ENCODE results near the gene EID2B.

Gene EID2B

GRCh38 chr19:39524495-39524894 lies 8.2 kb downstream of the EID2B start:
- Histone ChIP-seq H3K4me3 (ENCODE audit: low read length) (no peak overlapping the region), H3K27me3 (ENCODE audit: control insufficient read depth, insufficient read depth, low read length) (no peaks in the 10 kb centered on the region), H3K9ac (ENCODE audit: low read length) (no peak overlapping the region), H3K4me1 (ENCODE audit: control insufficient read depth, insufficient read depth, low read length) (no peaks in the 10 kb centered on the region), H3K9me3 (ENCODE audit: control insufficient read depth, low read length) (no peaks in the 10 kb centered on the region), H3K36me3 (ENCODE audit: control insufficient read depth, insufficient read depth, low read length) (no peaks in the 10 kb centered on the region)

GRCh38 chr19:39520541-39521484 lies 11.8 kb downstream of the EID2B start:
- no peaks in the 10 kb centered on the region for H3K36me3 ChIP-seq (ENCODE audit: control insufficient read depth, insufficient read depth, low read length)
- H3K9me3 ChIP-seq (ENCODE audit: control insufficient read depth, low read length) = no peaks in the 10 kb centered on the region
- H3K4me1 ChIP-seq (ENCODE audit: control insufficient read depth, insufficient read depth, low read length) = no peaks in the 10 kb centered on the region
- no peak overlapping the region for H3K9ac ChIP-seq (ENCODE audit: low read length)
- peaks cover 25% of the 10 kb centered on the region for H3K27me3 ChIP-seq (ENCODE audit: control insufficient read depth, insufficient read depth, low read length)
- no peak overlapping the region for H3K4me3 ChIP-seq (ENCODE audit: low read length)

GRCh38 chr19:39518975-39519374 lies 13.7 kb downstream of the EID2B start:
- Histone ChIP-seq H3K4me1 (ENCODE audit: control insufficient read depth, insufficient read depth, low read length) (peaks cover 6% of the 10 kb centered on the region), H3K36me3 (ENCODE audit: control insufficient read depth, insufficient read depth, low read length) (no peaks in the 10 kb centered on the region), H3K9ac (ENCODE audit: low read length) (no peak overlapping the region), H3K9me3 (ENCODE audit: control insufficient read depth, low read length) (no peaks in the 10 kb centered on the region), H3K4me3 (ENCODE audit: low read length) (no peak overlapping the region), H3K27me3 (ENCODE audit: control insufficient read depth, insufficient read depth, low read length) (peaks cover 43% of the 10 kb centered on the region)

GRCh38 chr19:39518458-39518857 lies 14.2 kb downstream of the EID2B start:
- no peaks in the 10 kb centered on the region for H3K36me3 ChIP-seq (ENCODE audit: control insufficient read depth, insufficient read depth, low read length)
- peaks cover 6% of the 10 kb centered on the region for H3K4me1 ChIP-seq (ENCODE audit: control insufficient read depth, insufficient read depth, low read length)
- no peaks in the 10 kb centered on the region for H3K9me3 ChIP-seq (ENCODE audit: control insufficient read depth, low read length)
- no peak overlapping the region for H3K4me3 ChIP-seq (ENCODE audit: low read length)
- no peak overlapping the region for H3K9ac ChIP-seq (ENCODE audit: low read length)
- peaks cover 49% of the 10 kb centered on the region for H3K27me3 ChIP-seq (ENCODE audit: control insufficient read depth, insufficient read depth, low read length)

GRCh38 chr19:39517432-39517831 lies 15.2 kb downstream of the EID2B start:
- Histone ChIP-seq H3K9ac (ENCODE audit: low read length) (no peak overlapping the region), H3K4me3 (ENCODE audit: low read length) (no peak overlapping the region), H3K9me3 (ENCODE audit: control insufficient read depth, low read length) (no peaks in the 10 kb centered on the region), H3K4me1 (ENCODE audit: control insufficient read depth, insufficient read depth, low read length) (peaks cover 6% of the 10 kb centered on the region), H3K36me3 (ENCODE audit: control insufficient read depth, insufficient read depth, low read length) (no peaks in the 10 kb centered on the region), H3K27me3 (ENCODE audit: control insufficient read depth, insufficient read depth, low read length) (peaks cover 53% of the 10 kb centered on the region)

GRCh38 chr19:39516270-39516669 lies 16.4 kb downstream of the EID2B start:
- Histone ChIP-seq H3K9ac (ENCODE audit: low read length) (no peak overlapping the region), H3K9me3 (ENCODE audit: control insufficient read depth, low read length) (no peaks in the 10 kb centered on the region), H3K36me3 (ENCODE audit: control insufficient read depth, insufficient read depth, low read length) (no peaks in the 10 kb centered on the region), H3K27me3 (ENCODE audit: control insufficient read depth, insufficient read depth, low read length) (peaks cover 56% of the 10 kb centered on the region), H3K4me1 (ENCODE audit: control insufficient read depth, insufficient read depth, low read length) (peaks cover 6% of the 10 kb centered on the region), H3K4me3 (ENCODE audit: low read length) (no peak overlapping the region)

- Histone ChIP-seq H3K9ac (ENCODE audit: low read length) (no peak overlapping the region), H3K4me3 (ENCODE audit: low read length) (no peak overlapping the region), H3K4me1 (ENCODE audit: control insufficient read depth, insufficient read depth, low read length) (peaks cover 6% of the 10 kb centered on the region), H3K27me3 (ENCODE audit: control insufficient read depth, insufficient read depth, low read length) (peaks cover 56% of the 10 kb centered on the region), H3K36me3 (ENCODE audit: control insufficient read depth, insufficient read depth, low read length) (no peaks in the 10 kb centered on the region), H3K9me3 (ENCODE audit: control insufficient read depth, low read length) (no peaks in the 10 kb centered on the region)
These were observed 17.0 kb downstream of the EID2B start for GRCh38 chr19:39515551-39516191.

GRCh38 chr19:39514840-39515550 lies 17.7 kb downstream of the EID2B start, which contains the start of gene SELENOV:
TSS of gene SELENOV (plus strand) at chr19:39515139. CDS start at chr19:39515213, 74 bp downstream.
- H3K9me3 ChIP-seq (ENCODE audit: control insufficient read depth, low read length) = no peaks in the 10 kb centered on the region
- H3K4me3 ChIP-seq (ENCODE audit: low read length) = no peak within 1 kb of the TSS
- H3K36me3 ChIP-seq (ENCODE audit: control insufficient read depth, insufficient read depth, low read length) = no peaks in the 10 kb centered on the region
- H3K27me3 ChIP-seq (ENCODE audit: control insufficient read depth, insufficient read depth, low read length) = peaks cover 56% of the 10 kb centered on the region
- H3K9ac ChIP-seq (ENCODE audit: low read length) = peak within 1 kb of the TSS; percentile 15
- H3K4me1 ChIP-seq (ENCODE audit: control insufficient read depth, insufficient read depth, low read length) = peaks cover 6% of the 10 kb centered on the region

GRCh38 chr19:39512988-39513387 lies 19.7 kb downstream of the EID2B start:
- no peaks in the 10 kb centered on the region for H3K9me3 ChIP-seq (ENCODE audit: control insufficient read depth, low read length)
- H3K9ac ChIP-seq (ENCODE audit: low read length) = no peak overlapping the region
- H3K4me1 ChIP-seq (ENCODE audit: control insufficient read depth, insufficient read depth, low read length) = peaks cover 6% of the 10 kb centered on the region
- no peaks in the 10 kb centered on the region for H3K36me3 ChIP-seq (ENCODE audit: control insufficient read depth, insufficient read depth, low read length)
- H3K4me3 ChIP-seq (ENCODE audit: low read length) = no peak overlapping the region
- peaks cover 59% of the 10 kb centered on the region for H3K27me3 ChIP-seq (ENCODE audit: control insufficient read depth, insufficient read depth, low read length)

- no peak overlapping the region for H3K9ac ChIP-seq (ENCODE audit: low read length)
- H3K9me3 ChIP-seq (ENCODE audit: control insufficient read depth, low read length) = no peaks in the 10 kb centered on the region
- peaks cover 59% of the 10 kb centered on the region for H3K27me3 ChIP-seq (ENCODE audit: control insufficient read depth, insufficient read depth, low read length)
- no peaks in the 10 kb centered on the region for H3K4me1 ChIP-seq (ENCODE audit: control insufficient read depth, insufficient read depth, low read length)
- H3K36me3 ChIP-seq (ENCODE audit: control insufficient read depth, insufficient read depth, low read length) = no peaks in the 10 kb centered on the region
- H3K4me3 ChIP-seq (ENCODE audit: low read length) = no peak overlapping the region
These were observed 23.4 kb downstream of the EID2B start for GRCh38 chr19:39509233-39509632.

- Histone ChIP-seq H3K4me1 (ENCODE audit: control insufficient read depth, insufficient read depth, low read length) (no peaks in the 10 kb centered on the region), H3K9ac (ENCODE audit: low read length) (no peak overlapping the region), H3K4me3 (ENCODE audit: low read length) (no peak overlapping the region), H3K27me3 (ENCODE audit: control insufficient read depth, insufficient read depth, low read length) (peaks cover 55% of the 10 kb centered on the region), H3K9me3 (ENCODE audit: control insufficient read depth, low read length) (no peaks in the 10 kb centered on the region), H3K36me3 (ENCODE audit: control insufficient read depth, insufficient read depth, low read length) (no peaks in the 10 kb centered on the region)
These were observed 24.0 kb downstream of the EID2B start for GRCh38 chr19:39508629-39509028.

Measured in mucosa of stomach (tissue), 1 donor.